Erythroblast (primary cell): ENCODE results near the gene LPCAT4.

Experiments
- GATA1 ChIP-seq: IDR thresholded peaks from 2 replicates; pipeline ENCODE4 v1.6.1; 2011; ENCODE audit warnings: low read depth, mild to moderate bottlenecking, control low read depth, low read length, moderate library complexity
- POLR2A ChIP-seq: IDR thresholded peaks from 2 replicates; pipeline ENCODE4 v1.6.1; 2011; ENCODE audit warnings: mild to moderate bottlenecking, low read length

DNA sequence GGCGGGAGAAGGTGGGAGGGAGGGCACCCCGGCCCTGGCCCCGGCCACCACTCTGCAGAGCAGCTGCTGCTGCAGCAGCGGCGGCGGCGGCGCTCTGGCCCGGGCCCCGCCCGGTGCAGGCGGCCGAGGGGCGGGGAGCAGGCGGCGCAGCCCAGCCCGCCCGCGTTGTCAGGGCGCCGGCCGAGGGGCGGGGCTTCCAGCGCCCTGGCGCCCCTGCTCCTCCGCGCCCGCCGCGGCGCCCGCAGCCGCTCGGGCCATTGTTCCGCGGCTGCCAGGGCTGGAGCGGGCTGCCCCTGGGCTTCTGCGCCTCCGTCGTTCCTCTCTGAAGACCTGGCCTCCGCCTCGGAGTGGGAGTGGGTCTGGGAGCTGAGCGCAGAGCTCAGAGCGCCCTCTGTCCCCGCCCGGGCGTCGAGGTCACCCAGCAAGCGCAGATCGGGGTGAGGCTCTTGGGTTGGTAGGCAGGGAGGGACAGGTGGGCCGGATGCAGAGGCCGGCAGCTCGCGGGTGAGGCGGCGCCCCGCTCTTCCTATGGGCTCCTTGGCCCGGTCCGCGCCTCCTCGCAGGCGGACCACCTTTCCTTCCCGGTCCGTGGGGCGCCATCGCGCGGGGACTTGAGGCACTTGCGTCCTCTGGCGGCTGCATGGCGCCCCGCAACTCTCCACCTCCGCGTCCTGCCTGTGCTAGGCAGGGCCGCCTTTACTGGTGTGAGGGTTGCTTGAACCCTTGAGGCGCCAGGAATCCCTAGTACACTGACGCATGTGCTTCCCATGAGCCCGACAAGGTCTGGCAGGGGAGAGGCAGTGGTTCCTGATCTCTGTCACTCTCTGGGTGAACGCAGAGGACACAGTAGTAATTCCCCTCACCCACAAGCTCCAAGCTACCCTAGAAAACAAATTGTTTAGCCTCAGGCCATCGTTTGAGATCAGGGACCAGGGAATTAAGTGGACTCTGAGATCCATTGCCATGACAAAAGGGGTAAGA is at the start of gene LPCAT4:
- TF ChIP-seq GATA1 (no peak), POLR2A (peak; percentile 86)
